T-helper 22 cell (primary cell): ENCODE data around the gene WDSUB1.

Experiments
- DNase-seq: peaks from one replicate; pipeline ENCODE4 v3.0.0-alpha.2; 2020; ENCODE audit warnings: low read depth

The WDSUB1 gene

DNA sequence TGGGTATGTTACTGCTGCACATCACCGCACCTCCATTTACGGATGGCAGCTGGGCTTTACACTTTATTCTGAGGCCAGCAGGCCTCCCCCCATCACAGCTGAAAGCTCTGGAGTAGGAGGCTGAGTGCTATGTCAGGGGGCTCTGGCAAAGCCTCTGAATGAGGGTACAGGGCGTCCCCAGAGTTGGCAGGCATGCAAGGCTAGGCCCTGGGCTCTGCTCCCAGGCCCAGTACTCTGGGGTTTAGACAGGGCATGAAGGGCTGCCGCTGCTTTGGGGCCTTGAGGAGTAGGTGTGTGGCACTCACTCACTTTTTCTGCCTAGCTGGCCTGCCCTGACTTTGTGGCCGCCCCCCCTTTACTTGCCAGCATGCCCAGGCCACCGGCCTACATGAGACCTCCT is 90.8 kb downstream of the WDSUB1 start:
- no peak for DNase-seq

DNA sequence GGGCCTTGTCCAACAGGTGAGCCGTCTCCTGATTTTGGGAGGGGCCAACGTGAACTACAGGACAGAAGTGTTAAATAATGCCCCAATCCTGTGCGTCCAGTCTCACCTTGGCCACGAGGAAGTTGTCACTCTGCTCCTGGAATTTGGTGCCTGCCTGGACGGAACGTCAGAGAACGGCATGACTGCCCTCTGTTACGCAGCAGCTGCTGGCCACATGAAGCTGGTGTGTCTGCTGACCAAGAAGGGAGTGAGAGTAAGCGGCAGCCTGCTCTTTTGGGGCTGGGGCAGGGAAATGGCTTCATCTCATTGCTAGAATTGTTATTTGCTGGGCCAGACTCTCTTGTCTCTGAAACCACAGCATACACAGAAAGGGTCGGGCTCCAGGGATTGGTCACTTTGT is 92.3 kb downstream of the WDSUB1 start:
- no peak for DNase-seq

DNA sequence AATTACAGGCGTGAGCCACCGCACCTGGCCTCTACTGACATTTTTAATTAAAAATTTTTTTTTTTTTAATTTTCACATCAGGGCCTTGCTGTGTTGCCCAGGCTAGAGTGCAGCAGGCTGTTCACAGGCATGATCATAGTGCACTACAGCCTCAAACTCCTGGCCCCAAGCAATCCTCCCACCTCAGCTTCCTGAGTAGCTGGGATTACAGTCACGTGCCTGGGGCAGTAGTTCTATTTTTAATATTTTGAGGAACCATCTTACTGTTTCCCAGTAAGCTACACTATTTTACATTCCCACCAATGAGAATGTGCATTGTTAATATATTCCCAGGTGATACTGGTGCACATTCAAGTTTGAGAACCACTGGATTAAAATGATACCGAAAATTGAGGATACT is 92.7 kb downstream of the WDSUB1 start:
- DNase-seq = no peak

DNA sequence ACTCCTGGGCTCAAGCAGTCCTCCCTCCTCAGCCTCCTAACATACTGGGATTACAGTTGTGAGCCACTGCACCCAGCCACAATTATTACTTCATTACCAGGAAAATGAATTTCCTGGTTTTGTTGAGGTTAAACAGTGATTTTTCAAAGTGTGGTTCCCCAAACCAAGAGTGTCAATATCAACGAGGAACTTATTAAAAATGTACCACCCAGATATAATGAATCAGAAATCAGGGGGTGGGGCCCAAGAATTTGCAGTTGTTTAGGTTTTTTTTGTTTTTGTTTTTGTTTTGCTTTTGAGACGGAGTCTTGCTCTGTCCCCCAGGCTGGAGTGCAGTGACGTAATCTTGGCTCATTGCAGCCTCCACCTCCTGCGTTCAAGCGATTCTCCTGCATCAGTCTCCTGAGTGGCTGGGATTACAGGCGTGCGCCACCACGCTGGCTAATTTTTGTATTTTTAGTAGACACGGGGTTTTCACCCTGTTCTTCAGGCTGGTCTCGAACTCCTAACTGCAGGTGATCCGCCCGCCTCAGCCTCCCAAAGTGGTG is 94.1 kb downstream of the WDSUB1 start:
- DNase-seq = no peak

DNA sequence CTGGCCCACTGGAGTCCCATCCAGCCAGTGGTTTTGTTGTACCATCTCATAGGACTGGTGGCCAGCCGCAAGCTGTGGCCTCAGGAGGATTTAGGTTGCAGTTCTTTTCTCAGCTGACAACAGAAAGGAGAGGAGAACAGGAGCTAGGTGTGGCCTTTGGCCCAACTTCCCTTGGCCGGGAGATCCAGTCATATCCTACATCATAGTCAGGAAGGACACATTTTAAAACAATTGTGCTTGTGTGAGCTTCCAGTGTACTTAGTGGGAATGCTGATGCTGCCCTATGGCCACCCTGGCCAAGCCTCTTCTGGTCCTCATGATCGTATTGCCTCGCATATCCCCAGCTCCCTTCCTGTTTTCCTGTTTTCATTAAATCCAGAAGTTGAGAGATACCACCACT is 98.1 kb downstream of the WDSUB1 start:
- no peak for DNase-seq

DNA sequence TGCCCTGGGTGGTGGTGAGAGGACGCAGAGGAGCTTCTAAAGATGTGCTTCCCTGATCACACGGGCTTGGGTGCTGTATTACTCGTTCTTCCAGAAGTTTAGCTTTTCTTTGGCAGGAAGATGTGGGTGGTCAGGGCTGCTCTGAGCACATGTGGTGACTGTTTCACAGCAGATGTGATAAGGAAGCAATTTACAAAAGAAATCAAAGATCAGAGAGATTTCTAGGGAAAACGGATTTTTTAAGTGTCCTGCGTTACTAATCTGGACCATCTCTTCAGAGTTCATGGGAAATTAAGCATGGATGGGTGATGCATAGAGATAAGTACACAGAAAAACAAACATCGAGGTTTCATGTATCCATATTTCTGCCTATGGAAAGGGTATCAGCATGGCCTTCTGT is 99.4 kb downstream of the WDSUB1 start:
- DNase-seq = no peak

DNA sequence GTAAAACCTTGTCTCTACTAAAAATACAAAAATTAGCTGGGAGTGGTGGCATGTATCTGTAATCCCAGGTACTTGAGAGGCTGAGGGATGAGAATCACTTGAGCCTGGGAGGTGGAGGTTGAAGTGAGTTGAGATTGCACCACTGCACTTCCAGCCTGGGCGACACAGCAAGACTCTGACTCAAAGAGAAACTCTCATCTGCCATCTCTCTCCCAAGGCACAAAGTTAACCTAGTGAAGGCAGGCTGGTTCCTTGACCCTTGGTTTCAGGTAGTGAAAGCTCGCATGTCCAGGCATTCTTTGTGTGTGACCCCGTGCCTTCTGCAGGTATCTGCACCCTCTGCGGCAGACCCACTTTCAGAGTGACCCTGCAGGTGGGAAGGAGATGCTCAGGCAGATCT is 100.0 kb downstream of the WDSUB1 start:
- no peak for DNase-seq
